H9 (cell line): ENCODE data around the gene SETD3. TPM values are rescaled to one million over a fixed set of nuclear protein-coding genes. Genes with fewer than 3 reads are reported as not detected.
A peak's percentile ranks its signal among the peaks of the same experiment; 100 is the strongest.

Experiments
- DNase-seq: peaks from one replicate; pipeline ENCODE4 v3.0.0-alpha.2; 2017
- H2AFZ ChIP-seq: one replicate; pipeline ENCODE4 v1.6.1; 2013; ENCODE audit warnings: mild to moderate bottlenecking, low read length, control low read depth, moderate library complexity
- H2AK5ac ChIP-seq: 2 replicates; pipeline ENCODE4 v1.6.1; 2013; ENCODE audit warnings: low read length, control low read depth, mixed read lengths; ENCODE audit not compliant: insufficient read length
- H2BK120ac ChIP-seq: one replicate; pipeline ENCODE4 v1.6.1; 2013; ENCODE audit warnings: low read depth, mild to moderate bottlenecking, low read length, control low read depth, inconsistent platforms; ENCODE audit not compliant: poor library complexity, severe bottlenecking
- H2BK12ac ChIP-seq: 2 replicates; pipeline ENCODE4 v1.6.1; 2013; ENCODE audit warnings: low read length, control low read depth, mixed read lengths, low read depth; ENCODE audit not compliant: insufficient read length
- H2BK15ac ChIP-seq: 2 replicates; pipeline ENCODE4 v1.6.1; 2013; ENCODE audit warnings: low read depth, low read length, control low read depth
- H2BK20ac ChIP-seq: one replicate; pipeline ENCODE4 v1.6.1; 2013; ENCODE audit warnings: low read depth, mild to moderate bottlenecking, low read length, control low read depth, inconsistent platforms; ENCODE audit not compliant: poor library complexity, severe bottlenecking
- H2BK5ac ChIP-seq: 2 replicates; pipeline ENCODE4 v1.6.1; 2013; ENCODE audit warnings: low read length, control low read depth, mixed read lengths; ENCODE audit not compliant: insufficient read length
- H3K14ac ChIP-seq: 2 replicates; pipeline ENCODE4 v1.6.1; 2013; ENCODE audit warnings: low read length, control low read depth; ENCODE audit not compliant: insufficient read depth
- H3K18ac ChIP-seq: 2 replicates; pipeline ENCODE4 v1.6.1; 2013; ENCODE audit warnings: low read depth, mild to moderate bottlenecking, mixed read lengths, low read length, control low read depth; ENCODE audit not compliant: insufficient read length
- H3K23ac ChIP-seq: 2 replicates; pipeline ENCODE4 v1.6.1; 2013; ENCODE audit warnings: low read length, control low read depth, mixed read lengths, low read depth; ENCODE audit not compliant: insufficient read length
- H3K23me2 ChIP-seq: 2 replicates; pipeline ENCODE4 v1.6.1; 2013; ENCODE audit warnings: low read depth, mild to moderate bottlenecking, mixed read lengths, low read length, control low read depth; ENCODE audit not compliant: insufficient read length, poor library complexity, severe bottlenecking
- H3K27ac ChIP-seq: 2 replicates; pipeline ENCODE4 v1.5.1; 2013; ENCODE audit warnings: low read length, control low read depth, mixed read lengths, low read depth; ENCODE audit not compliant: insufficient read length
- H3K27me3 ChIP-seq: 2 replicates; pipeline ENCODE4 v1.6.1; 2013; ENCODE audit warnings: low read length, control low read depth, inconsistent platforms; ENCODE audit not compliant: insufficient read depth
- H3K4ac ChIP-seq: 2 replicates; pipeline ENCODE4 v1.6.1; 2013; ENCODE audit warnings: low read depth, mild to moderate bottlenecking, control low read depth, inconsistent platforms, low read length, moderate library complexity
- H3K4me1 ChIP-seq: 2 replicates; pipeline ENCODE4 v1.6.1; 2013; ENCODE audit warnings: low read length, control low read depth, inconsistent platforms; ENCODE audit not compliant: insufficient read depth
- H3K4me2 ChIP-seq: 2 replicates; pipeline ENCODE4 v1.6.1; 2013; ENCODE audit warnings: low read length, control low read depth, mixed read lengths; ENCODE audit not compliant: insufficient read length, insufficient read depth
- H3K56ac ChIP-seq: 2 replicates; pipeline ENCODE4 v1.6.1; 2013; ENCODE audit warnings: low read depth, mild to moderate bottlenecking, mixed read lengths, low read length, control low read depth; ENCODE audit not compliant: insufficient read length
- H3K79me1 ChIP-seq: 2 replicates; pipeline ENCODE4 v1.6.1; 2013; ENCODE audit warnings: low read depth, mild to moderate bottlenecking, moderate library complexity, low read length, control low read depth, inconsistent platforms; ENCODE audit not compliant: insufficient read depth, poor library complexity, severe bottlenecking
- H3K79me2 ChIP-seq: 2 replicates; pipeline ENCODE4 v1.6.1; 2013; ENCODE audit warnings: low read length, control low read depth, inconsistent platforms; ENCODE audit not compliant: insufficient read depth
- H3K9ac ChIP-seq: 2 replicates; pipeline ENCODE4 v1.6.1; 2013; ENCODE audit warnings: low read length, control low read depth, mixed read lengths; ENCODE audit not compliant: insufficient read length; ENCODE audit errors: extremely low read depth
- H3K9me3 ChIP-seq: one replicate; pipeline ENCODE4 v1.6.1; 2013; ENCODE audit warnings: low read depth, low read length, inconsistent platforms; ENCODE audit not compliant: control insufficient read depth
- H3T11ph ChIP-seq: one replicate; pipeline ENCODE4 v1.6.1; 2013; ENCODE audit warnings: mild to moderate bottlenecking, low read length, control low read depth, inconsistent platforms
- H4K20me1 ChIP-seq: one replicate; pipeline ENCODE4 v1.6.1; 2013; ENCODE audit not compliant: control insufficient read depth, insufficient read length, insufficient read depth
- H4K5ac ChIP-seq: 2 replicates; pipeline ENCODE4 v1.6.1; 2013; ENCODE audit warnings: low read depth, mild to moderate bottlenecking, mixed read lengths, low read length, control low read depth; ENCODE audit not compliant: insufficient read length
- H4K8ac ChIP-seq: replicated peaks from 2 replicates; pipeline ENCODE4 v1.6.1; 2013; ENCODE audit warnings: low read length, control low read depth, mixed read lengths, low read depth; ENCODE audit not compliant: insufficient read length
- H4K91ac ChIP-seq: 2 replicates; pipeline ENCODE4 v1.6.1; 2013; ENCODE audit warnings: low read depth, mild to moderate bottlenecking, moderate library complexity, mixed read lengths, low read length, control low read depth; ENCODE audit not compliant: insufficient read length
- H3K27ac Mint-ChIP-seq, 3 experiments: 2 replicates in 2 of 3; 3 replicates in 1 of 3; pipeline ENCODE4 v1.8.0; 2020 to 2021; ENCODE audit warnings: mixed read lengths in 3 of 3, mild to moderate bottlenecking in 1 of 3, moderate library complexity in 1 of 3
- H3K27me3 Mint-ChIP-seq: 2 replicates; pipeline ENCODE4 v1.8.0; 2021; ENCODE audit warnings: low read depth, mild to moderate bottlenecking, moderate library complexity, mixed read lengths
- H3K36me3 Mint-ChIP-seq, 3 experiments: 2 replicates in 2 of 3; 3 replicates in 1 of 3; pipeline ENCODE4 v1.8.0; 2020 to 2021; ENCODE audit warnings: low read depth in 3 of 3, mixed read lengths in 3 of 3; ENCODE audit not compliant: insufficient read depth in 1 of 3
- H3K4me1 Mint-ChIP-seq, 2 experiments: 2 replicates each; pipeline ENCODE4 v1.8.0; 2020; ENCODE audit warnings: mixed read lengths in 2 of 2
- H3K4me3 Mint-ChIP-seq, 2 experiments: 2 replicates in 1 of 2; 3 replicates in 1 of 2; pipeline ENCODE4 v1.8.0; 2020 to 2021; ENCODE audit warnings: mild to moderate bottlenecking in 2 of 2, mixed read lengths in 2 of 2, moderate library complexity in 1 of 2
- H3K9me3 Mint-ChIP-seq, 2 experiments: 2 replicates in 1 of 2; 3 replicates in 1 of 2; pipeline ENCODE4 v1.8.0; 2020; ENCODE audit warnings: mild to moderate bottlenecking in 2 of 2, mixed read lengths in 2 of 2, moderate library complexity in 1 of 2
- WGBS: extraction: QIAGEN DNeasy Blood & Tissue Kit; methylation state at CpG from one replicate; pipeline ENCODE4 v1.1.7; 2013; ENCODE audit warnings: missing lambda C conversion rate, low lambda C conversion rate, mixed read lengths; ENCODE audit not compliant: insufficient read length; ENCODE audit errors: extremely low coverage; 5-methylcytosine and 5-hydroxymethylcytosine counted together
- total RNA-seq: library from RNA; stranded (reverse); gene quantifications from 2 replicates; pipeline ENCODE4 v1.2.1, GENCODE V29; 2021
- TF ChIP-seq, protein P1 (sequence below): fragments of 200-600 bp; sonication (generic); conservative IDR thresholded peaks from 3 replicates; pipeline ENCODE4 v1.8.0; 2021; ENCODE audit warnings: antibody characterized with exemption, mild to moderate bottlenecking

SETD3 gene
- total RNA-seq, 1 experiment from 2014 or later = 56.7 TPM

GRCh38 chr14:99524804-99525698 is 44.4 kb upstream of the SETD3 start:
- H3K9me3 ChIP-seq = no peaks in the 10 kb centered on the region
- no peak overlapping the region for H3K14ac ChIP-seq
- H3K23ac ChIP-seq = no peak overlapping the region
- no peak overlapping the region for H2BK120ac ChIP-seq
- no peak overlapping the region for H3K4me2 ChIP-seq
- H3T11ph ChIP-seq = no peak overlapping the region
- Mint-ChIP-seq H3K27me3 (no peaks in the 10 kb centered on the region; the same call in 1 of the 2 replicates), H3K4me1 (peaks cover 59 to 79% of the 10 kb centered on the region in 2 experiments), H3K27ac (peak overlapping the region in 1 of 3 experiments; percentile 82; a peak in 1 of 7 replicates), H3K9me3 (no peaks in the 10 kb centered on the region), H3K36me3 (peaks cover 0 to 7% (median 0%) of the 10 kb centered on the region in 3 experiments; a peak in 2 of 7 replicates), H3K4me3 (peak overlapping the region in 1 of 2 experiments; percentile 29; a peak in 1 of 5 replicates)
- TF ChIP-seq, protein P1, sequence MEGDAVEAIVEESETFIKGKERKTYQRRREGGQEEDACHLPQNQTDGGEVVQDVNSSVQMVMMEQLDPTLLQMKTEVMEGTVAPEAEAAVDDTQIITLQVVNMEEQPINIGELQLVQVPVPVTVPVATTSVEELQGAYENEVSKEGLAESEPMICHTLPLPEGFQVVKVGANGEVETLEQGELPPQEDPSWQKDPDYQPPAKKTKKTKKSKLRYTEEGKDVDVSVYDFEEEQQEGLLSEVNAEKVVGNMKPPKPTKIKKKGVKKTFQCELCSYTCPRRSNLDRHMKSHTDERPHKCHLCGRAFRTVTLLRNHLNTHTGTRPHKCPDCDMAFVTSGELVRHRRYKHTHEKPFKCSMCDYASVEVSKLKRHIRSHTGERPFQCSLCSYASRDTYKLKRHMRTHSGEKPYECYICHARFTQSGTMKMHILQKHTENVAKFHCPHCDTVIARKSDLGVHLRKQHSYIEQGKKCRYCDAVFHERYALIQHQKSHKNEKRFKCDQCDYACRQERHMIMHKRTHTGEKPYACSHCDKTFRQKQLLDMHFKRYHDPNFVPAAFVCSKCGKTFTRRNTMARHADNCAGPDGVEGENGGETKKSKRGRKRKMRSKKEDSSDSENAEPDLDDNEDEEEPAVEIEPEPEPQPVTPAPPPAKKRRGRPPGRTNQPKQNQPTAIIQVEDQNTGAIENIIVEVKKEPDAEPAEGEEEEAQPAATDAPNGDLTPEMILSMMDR = peak; percentile 48; the same call in 2 of the 3 replicates
- H3K18ac ChIP-seq = no peak overlapping the region
- no peak overlapping the region for H2AK5ac ChIP-seq
- H2AFZ ChIP-seq = no peak overlapping the region
- H3K23me2 ChIP-seq = no peaks in the 10 kb centered on the region
- WGBS = no CpG with 5 or more reads among the region's 17 CpGs
- H2BK15ac ChIP-seq = no peak overlapping the region
- H2BK20ac ChIP-seq = no peak overlapping the region
- no peak overlapping the region for H3K27ac ChIP-seq
- no peak for DNase-seq
- no peak overlapping the region for H2BK5ac ChIP-seq
- no peak overlapping the region for H4K8ac ChIP-seq
- no peak overlapping the region for H3K4ac ChIP-seq
- H3K56ac ChIP-seq = no peak overlapping the region
- H3K4me1 ChIP-seq = peaks cover 11% of the 10 kb centered on the region; the same call in 1 of the 2 replicates
- no peaks in the 10 kb centered on the region for H4K20me1 ChIP-seq
- H3K27me3 ChIP-seq = no peaks in the 10 kb centered on the region
- no peak overlapping the region for H4K91ac ChIP-seq
- no peaks in the 10 kb centered on the region for H3K79me2 ChIP-seq
- H4K5ac ChIP-seq = no peak overlapping the region
- no peaks in the 10 kb centered on the region for H3K79me1 ChIP-seq
- no peak overlapping the region for H2BK12ac ChIP-seq
- no peak overlapping the region for H3K9ac ChIP-seq
